ENCODE data around the gene EPB41L5.
A peak's percentile ranks its signal among the peaks of the same experiment; 100 is the strongest.
"Not testable (repeated sequence)": the region's sequence is repeated elsewhere in the genome, so short reads cannot be mapped to it uniquely, and the experiment has no call there.

EPB41L5 gene

GRCh38 chr2:120029672-120030640 lies 17.1 kb downstream of the EPB41L5 start:
- DNase-seq (ENCODE audit: low spot score), result no peak

- DNase-seq (ENCODE audit: low spot score), result no peak
Observed at GRCh38 chr2:120032297-120032696, 19.4 kb downstream of the EPB41L5 start.

GRCh38 chr2:120034027-120034426 lies 21.1 kb downstream of the EPB41L5 start:
- DNase-seq (ENCODE audit: low spot score), result no peak

GRCh38 chr2:120034621-120035020 lies 21.7 kb downstream of the EPB41L5 start:
- DNase-seq (ENCODE audit: low spot score), result no peak

- no peak for DNase-seq (ENCODE audit: low spot score)
Observed at GRCh38 chr2:120036145-120036544, 23.3 kb downstream of the EPB41L5 start.

- no peak for DNase-seq (ENCODE audit: low spot score)
Observed at GRCh38 chr2:120037995-120038541, 25.2 kb downstream of the EPB41L5 start.

GRCh38 chr2:120042359-120042758 lies 29.5 kb downstream of the EPB41L5 start:
- DNase-seq (ENCODE audit: low spot score), result no peak

GRCh38 chr2:120044336-120044735 lies 31.5 kb downstream of the EPB41L5 start:
- no peak for DNase-seq (ENCODE audit: low spot score)

- DNase-seq (ENCODE audit: low spot score), result not testable (repeated sequence)
Observed at GRCh38 chr2:120045775-120046174, 32.9 kb downstream of the EPB41L5 start.

- not testable (repeated sequence) for DNase-seq (ENCODE audit: low spot score)
Observed at GRCh38 chr2:120046252-120046651, 33.4 kb downstream of the EPB41L5 start.

GRCh38 chr2:120052597-120052996 lies 39.7 kb downstream of the EPB41L5 start:
- DNase-seq (ENCODE audit: low spot score), result no peak

- no peak for DNase-seq (ENCODE audit: low spot score)
Observed at GRCh38 chr2:120053891-120054290, 41.0 kb downstream of the EPB41L5 start.

GRCh38 chr2:120059483-120059882 lies 46.6 kb downstream of the EPB41L5 start:
- no peak for DNase-seq (ENCODE audit: low spot score)

GRCh38 chr2:120060088-120060623 lies 47.3 kb downstream of the EPB41L5 start:
- DNase-seq (ENCODE audit: low spot score), result no peak

GRCh38 chr2:120064664-120065063 lies 51.8 kb downstream of the EPB41L5 start:
- no peak for DNase-seq (ENCODE audit: low spot score)

GRCh38 chr2:120066800-120067547 lies 54.1 kb downstream of the EPB41L5 start:
- peak; percentile 32 for DNase-seq (ENCODE audit: low spot score)

GRCh38 chr2:120068040-120068658 lies 55.3 kb downstream of the EPB41L5 start:
- DNase-seq (ENCODE audit: low spot score), result not testable (repeated sequence)

- no peak for DNase-seq (ENCODE audit: low spot score)
Observed at GRCh38 chr2:120075545-120075944, 62.7 kb downstream of the EPB41L5 start.

- no peak for DNase-seq (ENCODE audit: low spot score)
Observed at GRCh38 chr2:120077896-120078295, 65.0 kb downstream of the EPB41L5 start.

GRCh38 chr2:120079647-120080046 lies 66.8 kb downstream of the EPB41L5 start:
- no peak for DNase-seq (ENCODE audit: low spot score)

- no peak for DNase-seq (ENCODE audit: low spot score)
Observed at GRCh38 chr2:120091436-120091835, 78.6 kb downstream of the EPB41L5 start.

GRCh38 chr2:120094795-120095194 lies 81.9 kb downstream of the EPB41L5 start:
- no peak for DNase-seq (ENCODE audit: low spot score)

Data from HuH-7.5 (cell line).